ENCODE results near the gene ADAMTS17.

Gene ADAMTS17

GRCh38 chr15:100020189-100020588 lies 321.6 kb downstream of the ADAMTS17 start:
- H3K4me1 ChIP-seq (ENCODE audit: control insufficient read depth, insufficient read depth, low read length), result peaks cover 9% of the 10 kb centered on the region
- H3K9me3 ChIP-seq (ENCODE audit: control insufficient read depth in 2 of 2, low read length in 2 of 2), result peaks cover 0 to 4% of the 10 kb centered on the region in 2 donors
- H3K4me3 ChIP-seq (ENCODE audit: low read length in 2 of 2), result no peak overlapping the region
- H3K27ac ChIP-seq (ENCODE audit: low read length), result no peak overlapping the region
- no peaks in the 10 kb centered on the region for H3K27me3 ChIP-seq (ENCODE audit: control insufficient read depth in 1 of 2, insufficient read depth in 2 of 2, low read length in 2 of 2)
- H3K36me3 ChIP-seq (ENCODE audit: control insufficient read depth in 2 of 2, insufficient read depth in 2 of 2, low read length in 2 of 2), result no peaks in the 10 kb centered on the region
- no peak overlapping the region for H3K9ac ChIP-seq (ENCODE audit: low read length in 2 of 2)

- H3K27me3 ChIP-seq (ENCODE audit: control insufficient read depth in 1 of 2, insufficient read depth in 2 of 2, low read length in 2 of 2), result no peaks in the 10 kb centered on the region
- peaks cover 9% of the 10 kb centered on the region for H3K4me1 ChIP-seq (ENCODE audit: control insufficient read depth, insufficient read depth, low read length)
- H3K27ac ChIP-seq (ENCODE audit: low read length), result no peak overlapping the region
- no peaks in the 10 kb centered on the region for H3K36me3 ChIP-seq (ENCODE audit: control insufficient read depth in 2 of 2, insufficient read depth in 2 of 2, low read length in 2 of 2)
- H3K9ac ChIP-seq (ENCODE audit: low read length in 2 of 2), result no peak overlapping the region
- H3K9me3 ChIP-seq (ENCODE audit: control insufficient read depth in 2 of 2, low read length in 2 of 2), result peaks cover 0 to 4% of the 10 kb centered on the region in 2 donors
- no peak overlapping the region for H3K4me3 ChIP-seq (ENCODE audit: low read length in 2 of 2)
These were observed 322.2 kb downstream of the ADAMTS17 start for GRCh38 chr15:100019601-100020000.

- Histone ChIP-seq H3K36me3 (ENCODE audit: control insufficient read depth in 2 of 2, insufficient read depth in 2 of 2, low read length in 2 of 2) (no peaks in the 10 kb centered on the region), H3K9me3 (ENCODE audit: control insufficient read depth in 2 of 2, low read length in 2 of 2) (peaks cover 0 to 4% of the 10 kb centered on the region in 2 donors), H3K9ac (ENCODE audit: low read length in 2 of 2) (no peak overlapping the region), H3K4me1 (ENCODE audit: control insufficient read depth, insufficient read depth, low read length) (peaks cover 9% of the 10 kb centered on the region), H3K4me3 (ENCODE audit: low read length in 2 of 2) (no peak overlapping the region), H3K27me3 (ENCODE audit: control insufficient read depth in 1 of 2, insufficient read depth in 2 of 2, low read length in 2 of 2) (no peaks in the 10 kb centered on the region), H3K27ac (ENCODE audit: low read length) (no peak overlapping the region)
These were observed 323.6 kb downstream of the ADAMTS17 start for GRCh38 chr15:100018191-100018590.

- H3K27ac ChIP-seq (ENCODE audit: low read length), result no peak overlapping the region
- no peaks in the 10 kb centered on the region for H3K27me3 ChIP-seq (ENCODE audit: control insufficient read depth in 1 of 2, insufficient read depth in 2 of 2, low read length in 2 of 2)
- peaks cover 0 to 4% of the 10 kb centered on the region in 2 donors for H3K9me3 ChIP-seq (ENCODE audit: control insufficient read depth in 2 of 2, low read length in 2 of 2)
- H3K4me3 ChIP-seq (ENCODE audit: low read length in 2 of 2), result no peak overlapping the region
- peaks cover 9% of the 10 kb centered on the region for H3K4me1 ChIP-seq (ENCODE audit: control insufficient read depth, insufficient read depth, low read length)
- no peak overlapping the region for H3K9ac ChIP-seq (ENCODE audit: low read length in 2 of 2)
- H3K36me3 ChIP-seq (ENCODE audit: control insufficient read depth in 2 of 2, insufficient read depth in 2 of 2, low read length in 2 of 2), result no peaks in the 10 kb centered on the region
These were observed 324.6 kb downstream of the ADAMTS17 start for GRCh38 chr15:100017140-100017539.

GRCh38 chr15:100016632-100017031 lies 325.1 kb downstream of the ADAMTS17 start:
- H3K9me3 ChIP-seq (ENCODE audit: control insufficient read depth in 2 of 2, low read length in 2 of 2), result peaks cover 0 to 4% of the 10 kb centered on the region in 2 donors
- no peak overlapping the region for H3K4me3 ChIP-seq (ENCODE audit: low read length in 2 of 2)
- H3K36me3 ChIP-seq (ENCODE audit: control insufficient read depth in 2 of 2, insufficient read depth in 2 of 2, low read length in 2 of 2), result no peaks in the 10 kb centered on the region
- H3K9ac ChIP-seq (ENCODE audit: low read length in 2 of 2), result no peak overlapping the region
- no peaks in the 10 kb centered on the region for H3K27me3 ChIP-seq (ENCODE audit: control insufficient read depth in 1 of 2, insufficient read depth in 2 of 2, low read length in 2 of 2)
- H3K27ac ChIP-seq (ENCODE audit: low read length), result no peak overlapping the region
- peaks cover 9% of the 10 kb centered on the region for H3K4me1 ChIP-seq (ENCODE audit: control insufficient read depth, insufficient read depth, low read length)

GRCh38 chr15:100011235-100011634 lies 330.5 kb downstream of the ADAMTS17 start:
- Histone ChIP-seq H3K4me1 (ENCODE audit: control insufficient read depth, insufficient read depth, low read length) (no peaks in the 10 kb centered on the region), H3K4me3 (ENCODE audit: low read length in 2 of 2) (no peak overlapping the region), H3K36me3 (ENCODE audit: control insufficient read depth in 2 of 2, insufficient read depth in 2 of 2, low read length in 2 of 2) (no peaks in the 10 kb centered on the region), H3K27me3 (ENCODE audit: control insufficient read depth in 1 of 2, insufficient read depth in 2 of 2, low read length in 2 of 2) (no peaks in the 10 kb centered on the region), H3K9me3 (ENCODE audit: control insufficient read depth in 2 of 2, low read length in 2 of 2) (no peaks in the 10 kb centered on the region), H3K27ac (ENCODE audit: low read length) (no peak overlapping the region), H3K9ac (ENCODE audit: low read length in 2 of 2) (no peak overlapping the region)

GRCh38 chr15:100009372-100009771 lies 332.4 kb downstream of the ADAMTS17 start:
- no peaks in the 10 kb centered on the region for H3K36me3 ChIP-seq (ENCODE audit: control insufficient read depth in 2 of 2, insufficient read depth in 2 of 2, low read length in 2 of 2)
- H3K27me3 ChIP-seq (ENCODE audit: control insufficient read depth in 1 of 2, insufficient read depth in 2 of 2, low read length in 2 of 2), result no peaks in the 10 kb centered on the region
- no peak overlapping the region for H3K9ac ChIP-seq (ENCODE audit: low read length in 2 of 2)
- no peaks in the 10 kb centered on the region for H3K4me1 ChIP-seq (ENCODE audit: control insufficient read depth, insufficient read depth, low read length)
- no peak overlapping the region for H3K27ac ChIP-seq (ENCODE audit: low read length)
- H3K4me3 ChIP-seq (ENCODE audit: low read length in 2 of 2), result no peak overlapping the region
- no peaks in the 10 kb centered on the region for H3K9me3 ChIP-seq (ENCODE audit: control insufficient read depth in 2 of 2, low read length in 2 of 2)

GRCh38 chr15:100008258-100008657 lies 333.5 kb downstream of the ADAMTS17 start:
- H3K9me3 ChIP-seq (ENCODE audit: control insufficient read depth in 2 of 2, low read length in 2 of 2), result no peaks in the 10 kb centered on the region
- no peak overlapping the region for H3K4me3 ChIP-seq (ENCODE audit: low read length in 2 of 2)
- no peak overlapping the region for H3K9ac ChIP-seq (ENCODE audit: low read length in 2 of 2)
- H3K27ac ChIP-seq (ENCODE audit: low read length), result no peak overlapping the region
- H3K4me1 ChIP-seq (ENCODE audit: control insufficient read depth, insufficient read depth, low read length), result no peaks in the 10 kb centered on the region
- H3K36me3 ChIP-seq (ENCODE audit: control insufficient read depth in 2 of 2, insufficient read depth in 2 of 2, low read length in 2 of 2), result no peaks in the 10 kb centered on the region
- no peaks in the 10 kb centered on the region for H3K27me3 ChIP-seq (ENCODE audit: control insufficient read depth in 1 of 2, insufficient read depth in 2 of 2, low read length in 2 of 2)

- no peaks in the 10 kb centered on the region for H3K4me1 ChIP-seq (ENCODE audit: control insufficient read depth, insufficient read depth, low read length)
- H3K9ac ChIP-seq (ENCODE audit: low read length in 2 of 2), result no peak overlapping the region
- H3K27ac ChIP-seq (ENCODE audit: low read length), result no peak overlapping the region
- H3K27me3 ChIP-seq (ENCODE audit: control insufficient read depth in 1 of 2, insufficient read depth in 2 of 2, low read length in 2 of 2), result no peaks in the 10 kb centered on the region
- no peak overlapping the region for H3K4me3 ChIP-seq (ENCODE audit: low read length in 2 of 2)
- H3K36me3 ChIP-seq (ENCODE audit: control insufficient read depth in 2 of 2, insufficient read depth in 2 of 2, low read length in 2 of 2), result no peaks in the 10 kb centered on the region
- H3K9me3 ChIP-seq (ENCODE audit: control insufficient read depth in 2 of 2, low read length in 2 of 2), result no peaks in the 10 kb centered on the region
These were observed 334.2 kb downstream of the ADAMTS17 start for GRCh38 chr15:100007609-100008008.

GRCh38 chr15:100005715-100006114 lies 336.1 kb downstream of the ADAMTS17 start:
- no peaks in the 10 kb centered on the region for H3K27me3 ChIP-seq (ENCODE audit: control insufficient read depth in 1 of 2, insufficient read depth in 2 of 2, low read length in 2 of 2)
- H3K27ac ChIP-seq (ENCODE audit: low read length), result no peak overlapping the region
- no peaks in the 10 kb centered on the region for H3K4me1 ChIP-seq (ENCODE audit: control insufficient read depth, insufficient read depth, low read length)
- no peak overlapping the region for H3K9ac ChIP-seq (ENCODE audit: low read length in 2 of 2)
- H3K9me3 ChIP-seq (ENCODE audit: control insufficient read depth in 2 of 2, low read length in 2 of 2), result no peaks in the 10 kb centered on the region
- H3K4me3 ChIP-seq (ENCODE audit: low read length in 2 of 2), result no peak overlapping the region
- no peaks in the 10 kb centered on the region for H3K36me3 ChIP-seq (ENCODE audit: control insufficient read depth in 2 of 2, insufficient read depth in 2 of 2, low read length in 2 of 2)

GRCh38 chr15:100005013-100005412 lies 336.8 kb downstream of the ADAMTS17 start:
- no peaks in the 10 kb centered on the region for H3K36me3 ChIP-seq (ENCODE audit: control insufficient read depth in 2 of 2, insufficient read depth in 2 of 2, low read length in 2 of 2)
- H3K9ac ChIP-seq (ENCODE audit: low read length in 2 of 2), result no peak overlapping the region
- H3K4me3 ChIP-seq (ENCODE audit: low read length in 2 of 2), result no peak overlapping the region
- no peaks in the 10 kb centered on the region for H3K4me1 ChIP-seq (ENCODE audit: control insufficient read depth, insufficient read depth, low read length)
- H3K27ac ChIP-seq (ENCODE audit: low read length), result no peak overlapping the region
- no peaks in the 10 kb centered on the region for H3K27me3 ChIP-seq (ENCODE audit: control insufficient read depth in 1 of 2, insufficient read depth in 2 of 2, low read length in 2 of 2)
- H3K9me3 ChIP-seq (ENCODE audit: control insufficient read depth in 2 of 2, low read length in 2 of 2), result no peaks in the 10 kb centered on the region

Measured in stomach smooth muscle (tissue), 2 donors.